ENCODE data around the gene N4BP2L2.

N4BP2L2 gene

GRCh38 chr13:32455594-32455903 is 83.0 kb downstream of the N4BP2L2 start (continued):
- TF ChIP-seq POU6F1 (CRISPR knock-in tag; IDR thresholded peaks at IDR 0.05; ENCODE audit: borderline replicate concordance, low read depth) = no peak
- TF ChIP-seq RARB (CRISPR knock-in tag; IDR thresholded peaks at IDR 0.05) = no peak
- no peak for TF ChIP-seq CSDC2 (CRISPR knock-in tag; IDR thresholded peaks at IDR 0.05)
- TF ChIP-seq ZNF70 (CRISPR knock-in tag; IDR thresholded peaks at IDR 0.05) = no peak
- no peak for TF ChIP-seq ZC3H10 (CRISPR knock-in tag; IDR thresholded peaks at IDR 0.05)
- no peak for TF ChIP-seq ZFP30 (CRISPR knock-in tag; IDR thresholded peaks at IDR 0.05)
- no peak for TF ChIP-seq OSR1 (CRISPR knock-in tag; IDR thresholded peaks at IDR 0.05)
- no peak for TF ChIP-seq ESRRG (CRISPR knock-in tag; IDR thresholded peaks at IDR 0.05)
- no peak for TF ChIP-seq ZNF8 (CRISPR knock-in tag; IDR thresholded peaks at IDR 0.05)
- TF ChIP-seq ZNF565 (CRISPR knock-in tag; conservative IDR thresholded peaks at IDR 0.05; ENCODE audit: low read depth) = no peak

- ATAC-seq = no peak
- TF ChIP-seq CREB5 (CRISPR knock-in tag; IDR thresholded peaks at IDR 0.05; ENCODE audit: low read depth) = no peak
Observed at GRCh38 chr13:32454886-32455593, 83.6 kb downstream of the N4BP2L2 start.

GRCh38 chr13:32453981-32454380 is 84.6 kb downstream of the N4BP2L2 start:
- TF ChIP-seq GLIS3 (CRISPR knock-in tag; IDR thresholded peaks at IDR 0.05) (no peak), ZNF70 (CRISPR knock-in tag; IDR thresholded peaks at IDR 0.05) (no peak), CSRNP3 (CRISPR knock-in tag; IDR thresholded peaks at IDR 0.05) (no peak), TSHZ2 (CRISPR knock-in tag; IDR thresholded peaks at IDR 0.05) (no peak), PPARA (CRISPR knock-in tag; IDR thresholded peaks at IDR 0.05; ENCODE audit: borderline replicate concordance) (no peak), TCF4 (CRISPR knock-in tag; IDR thresholded peaks at IDR 0.05; ENCODE audit: borderline replicate concordance) (no peak), ZFP30 (CRISPR knock-in tag; IDR thresholded peaks at IDR 0.05) (no peak), SNAI2 (CRISPR knock-in tag; IDR thresholded peaks at IDR 0.05) (no peak), CREB5 (CRISPR knock-in tag; IDR thresholded peaks at IDR 0.05; ENCODE audit: low read depth) (no peak), ARNTL (CRISPR knock-in tag; IDR thresholded peaks at IDR 0.05; ENCODE audit: borderline replicate concordance, low read depth) (no peak), ZFP3 (CRISPR knock-in tag; IDR thresholded peaks at IDR 0.05) (no peak), ZC3H10 (CRISPR knock-in tag; IDR thresholded peaks at IDR 0.05) (no peak), TOX (CRISPR knock-in tag; IDR thresholded peaks at IDR 0.05; ENCODE audit: borderline replicate concordance) (no peak)
- ATAC-seq = no peak

- ATAC-seq = no peak
- TF ChIP-seq OSR1 (CRISPR knock-in tag; IDR thresholded peaks at IDR 0.05) = no peak
- TF ChIP-seq ZC3H10 (CRISPR knock-in tag; IDR thresholded peaks at IDR 0.05) = no peak
- TF ChIP-seq ARNTL (CRISPR knock-in tag; IDR thresholded peaks at IDR 0.05; ENCODE audit: borderline replicate concordance, low read depth) = no peak
- no peak for TF ChIP-seq BACH2 (CRISPR knock-in tag; IDR thresholded peaks at IDR 0.05; ENCODE audit: borderline replicate concordance)
- TF ChIP-seq ZNF565 (CRISPR knock-in tag; conservative IDR thresholded peaks at IDR 0.05; ENCODE audit: low read depth) = no peak
- TF ChIP-seq ZNF8 (CRISPR knock-in tag; IDR thresholded peaks at IDR 0.05) = no peak
- no peak for TF ChIP-seq ESRRG (CRISPR knock-in tag; IDR thresholded peaks at IDR 0.05)
- TF ChIP-seq TSHZ2 (CRISPR knock-in tag; IDR thresholded peaks at IDR 0.05) = no peak
- TF ChIP-seq ZFP3 (CRISPR knock-in tag; IDR thresholded peaks at IDR 0.05) = no peak
Observed at GRCh38 chr13:32448972-32449371, 89.6 kb downstream of the N4BP2L2 start.
